Measurements from ENCODE around the gene IKBIP. TPM values are rescaled to one million over a fixed set of nuclear protein-coding genes. Genes with fewer than 3 reads are reported as not detected.
"Not testable (repeated sequence)": the region's sequence is repeated elsewhere in the genome, so short reads cannot be mapped to it uniquely, and the experiment has no call there.

Gene IKBIP
- total and polyA plus RNA-seq, 9 of the 15 experiments (the other 6 are each of a cell fraction or from before 2014, with no cell fraction given): 3.3 to 19.5 (median 14.9) TPM

DNA sequence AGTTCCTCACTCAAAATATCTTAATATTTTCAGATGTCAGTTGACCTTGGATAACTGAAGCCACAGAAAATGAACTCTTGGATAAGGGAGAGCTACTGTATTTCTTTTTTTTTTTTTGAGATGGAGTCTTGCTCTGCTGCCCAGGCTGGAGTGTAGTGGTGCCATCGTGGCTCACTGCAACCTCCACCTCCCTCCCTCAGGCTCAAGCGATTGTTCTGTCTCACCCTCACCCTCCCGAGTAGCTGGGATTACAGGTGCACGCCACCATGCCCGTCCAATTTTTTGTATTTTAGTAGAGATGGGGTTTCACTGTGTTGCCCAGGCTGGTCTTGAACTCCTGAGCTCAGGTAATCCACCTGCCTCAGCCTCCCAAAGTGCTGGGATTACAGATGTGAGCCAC lies 47.3 kb downstream of the IKBIP start:
- ATAC-seq; H3K9me1 ChIP-seq (ENCODE audit: control insufficient read depth, insufficient read depth, low read length); H3K27me3 ChIP-seq (ENCODE audit: control insufficient read depth in 2 of 2, insufficient read depth in 2 of 2, low read length in 2 of 2); in situ Hi-C loops (cut with MboI); FAIRE-seq; H2AFZ ChIP-seq (ENCODE audit: low read depth, low read length); H3K27ac ChIP-seq (ENCODE audit: extremely low read depth, low read depth, low read length); BruUV-seq (replicated peaks); H3K9me3 ChIP-seq (replicated peaks; ENCODE audit: control insufficient read depth, insufficient read depth, low read depth, low read length); CTCF ChIA-PET (ENCODE audit: low intra/inter-chr PET ratio); H3K9ac ChIP-seq (ENCODE audit: insufficient read depth in 1 of 2, low read depth in 2 of 2, low read length in 2 of 2); intact Hi-C loops (cut with micrococcal nuclease); H3K4me3 ChIP-seq; DNase-seq (ENCODE audit: extremely low read depth in 1 of 4, low spot score in 3 of 4); H3K4me2 ChIP-seq (ENCODE audit: insufficient read depth, low read length): not testable (repeated sequence)
- Histone ChIP-seq H3K4me1 (replicated peaks in 1 of 2; ENCODE audit: control insufficient read depth in 2 of 2, insufficient read depth in 2 of 2, low read length in 2 of 2) (peaks cover 9 to 11% of the 10 kb centered on the region in 2 experiments; a peak in 4 of 5 replicates), H3K79me2 (ENCODE audit: control insufficient read depth, insufficient read depth, low read length) (peaks cover 69% of the 10 kb centered on the region), H4K20me1 (replicated peaks; ENCODE audit: control insufficient read depth, insufficient read depth, low read length) (peaks cover 29% of the 10 kb centered on the region), H3K36me3 (ENCODE audit: control insufficient read depth, insufficient read depth, low read length) (peaks cover 85% of the 10 kb centered on the region)
- WGBS (ENCODE audit: insufficient coverage, low coverage, missing lambda C conversion rate): 94% methylated on average over 4 of the region's 5 CpGs
- 0 out of 2 replicates have a peak, but pooled peaks have one; percentile 35 for TF ChIP-seq SUPT5H (IDR thresholded peaks at IDR 0.05)
- POLR2A ChIA-PET: interaction anchor here (0.6 to 7.2 kb wide), 6 partner anchors 9 to 141 kb away, joined by 3 to 96 read pairs (median 4); no protein-coding TSS in a partner anchor

DNA sequence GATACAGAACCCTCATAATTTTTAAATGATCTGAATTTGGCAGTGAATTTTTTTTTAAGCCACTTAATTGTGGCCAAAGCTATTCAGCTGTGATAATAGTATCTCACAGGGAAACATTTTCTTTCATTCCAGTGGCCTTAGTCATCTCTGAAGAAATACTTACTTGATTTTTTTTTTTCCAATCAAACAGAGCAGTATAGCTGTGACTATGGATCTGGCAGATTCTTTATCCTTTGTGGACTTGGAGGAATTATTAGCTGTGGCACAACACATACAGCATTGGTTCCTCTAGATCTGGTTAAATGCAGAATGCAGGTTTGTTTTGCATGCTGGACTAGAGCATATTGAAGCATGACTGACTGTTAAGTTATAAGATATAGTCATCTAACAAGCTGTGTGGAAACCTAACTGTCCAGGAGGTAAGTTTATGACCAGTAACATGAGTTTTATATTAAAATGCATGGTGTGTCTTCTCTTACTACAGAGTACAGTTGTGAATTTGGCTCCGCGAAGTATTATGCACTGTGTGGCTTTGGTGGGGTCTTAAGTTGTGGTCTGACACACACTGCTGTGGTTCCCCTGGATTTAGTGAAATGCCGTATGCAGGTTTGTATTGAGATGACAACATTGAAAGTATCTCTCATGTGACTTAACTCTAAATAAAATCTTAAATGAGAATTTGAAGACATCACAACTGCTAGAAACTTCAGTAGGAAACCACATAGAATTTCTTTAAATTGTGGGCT lies 49.2 kb downstream of the IKBIP start:
- no peaks in the 10 kb centered on the region for H3K9me1 ChIP-seq (ENCODE audit: control insufficient read depth, insufficient read depth, low read length)
- FAIRE-seq: no peak
- peaks cover 66% of the 10 kb centered on the region for H3K36me3 ChIP-seq (ENCODE audit: control insufficient read depth, insufficient read depth, low read length)
- H3K79me2 ChIP-seq (ENCODE audit: control insufficient read depth, insufficient read depth, low read length): peaks cover 69% of the 10 kb centered on the region
- no peak overlapping the region for H2AFZ ChIP-seq (ENCODE audit: low read depth, low read length)
- BruUV-seq (replicated peaks): no TSS peak
- H3K4me1 ChIP-seq (replicated peaks in 1 of 2; ENCODE audit: control insufficient read depth in 2 of 2, insufficient read depth in 2 of 2, low read length in 2 of 2): peaks cover 16 to 18% of the 10 kb centered on the region in 2 experiments; a peak in 4 of 5 replicates
- ChIA-PET CTCF (ENCODE audit: low intra/inter-chr PET ratio) (no interaction called here), POLR2A (interaction anchor here (0.9 to 7.2 kb wide), 12 partner anchors 11 to 76 kb away, joined by 3 to 96 read pairs (median 7); partner anchors contain the start of gene IKBIP)
- no peak for DNase-seq (ENCODE audit: extremely low read depth in 1 of 4, low spot score in 3 of 4)
- peak overlapping the region; percentile 92 for H3K4me2 ChIP-seq (ENCODE audit: insufficient read depth, low read length)
- H4K20me1 ChIP-seq (replicated peaks; ENCODE audit: control insufficient read depth, insufficient read depth, low read length): peaks cover 29% of the 10 kb centered on the region
- no peak for ATAC-seq
- WGBS (ENCODE audit: insufficient coverage, low coverage, missing lambda C conversion rate): 55% methylated on average over 3 of the region's 3 CpGs
- intact Hi-C loops (cut with micrococcal nuclease) (no loop called here), in situ Hi-C loops (cut with MboI) (no loop called here)
- H3K9ac ChIP-seq (ENCODE audit: insufficient read depth in 1 of 2, low read depth in 2 of 2, low read length in 2 of 2): peak overlapping the region; percentile 31 to 99; a peak in 3 of 4 replicates
- H3K9me3 ChIP-seq (replicated peaks; ENCODE audit: control insufficient read depth, insufficient read depth, low read depth, low read length): no peaks in the 10 kb centered on the region
- H3K4me3 ChIP-seq: peak overlapping the region; percentile 100
- H3K27me3 ChIP-seq (ENCODE audit: control insufficient read depth in 2 of 2, insufficient read depth in 2 of 2, low read length in 2 of 2): no peaks in the 10 kb centered on the region
- H3K27ac ChIP-seq (ENCODE audit: extremely low read depth, low read depth, low read length): peak overlapping the region; percentile 28
- TF ChIP-seq OTX1 (CRISPR knock-in tag; IDR thresholded peaks at IDR 0.05) (no peak), RHOXF2B (CRISPR knock-in tag; conservative IDR thresholded peaks at IDR 0.05) (no peak), CEBPG (CRISPR knock-in tag; IDR thresholded peaks at IDR 0.05) (no peak), CEBPG (tag; conservative IDR thresholded peaks at IDR 0.05 in 1 of 2, IDR thresholded peaks at IDR 0.05 in 1 of 2) (no peak), RBFOX2 (IDR thresholded peaks at IDR 0.05; ENCODE audit: low read depth, low read length) (peak; percentile 62), KDM1A (IDR thresholded peaks at IDR 0.05) (no peak), CREB1 (IDR thresholded peaks at IDR 0.05) (0 out of 2 replicates have a peak, but pooled peaks have one; percentile 9), CREB1 (CRISPR knock-in tag; IDR thresholded peaks at IDR 0.05) (no peak), FOSL1 (tag; conservative IDR thresholded peaks at IDR 0.05) (peak; percentile 59), DMBX1 (CRISPR knock-in tag; IDR thresholded peaks at IDR 0.05; ENCODE audit: borderline replicate concordance) (no peak), GATAD2B (IDR thresholded peaks at IDR 0.05; ENCODE audit: borderline replicate concordance) (no peak), ZNF444 (CRISPR knock-in tag; IDR thresholded peaks at IDR 0.05) (no peak), MCM5 (IDR thresholded peaks at IDR 0.05; ENCODE audit: low read depth) (no peak), CBFA2T3 (IDR thresholded peaks at IDR 0.05) (no peak), SRSF7 (optimal IDR thresholded peaks at IDR 0.05; ENCODE audit: low read depth, low read length) (no peak)
- TF ChIP-seq, protein P1, sequence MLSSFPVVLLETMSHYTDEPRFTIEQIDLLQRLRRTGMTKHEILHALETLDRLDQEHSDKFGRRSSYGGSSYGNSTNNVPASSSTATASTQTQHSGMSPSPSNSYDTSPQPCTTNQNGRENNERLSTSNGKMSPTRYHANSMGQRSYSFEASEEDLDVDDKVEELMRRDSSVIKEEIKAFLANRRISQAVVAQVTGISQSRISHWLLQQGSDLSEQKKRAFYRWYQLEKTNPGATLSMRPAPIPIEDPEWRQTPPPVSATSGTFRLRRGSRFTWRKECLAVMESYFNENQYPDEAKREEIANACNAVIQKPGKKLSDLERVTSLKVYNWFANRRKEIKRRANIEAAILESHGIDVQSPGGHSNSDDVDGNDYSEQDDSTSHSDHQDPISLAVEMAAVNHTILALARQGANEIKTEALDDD (IDR thresholded peaks at IDR 0.05): peak; percentile 22; the same call in 1 of the 2 replicates

Measured in K562 (cell line).